SHP77 treated with DMSO at 0.1 percent for 48 hours (cell line): Measurements from ENCODE around the gene CHN2.

Experiments used
- DNase-seq: peaks from one replicate; lab custom pipeline; 2025; lab: John Stamatoyannopoulos, UW

The CHN2 gene

GRCh38 chr7:29228289-29229011 is 33.9 kb downstream of the CHN2 start:
- peak; percentile 27 for DNase-seq

GRCh38 chr7:29229066-29229465 is 34.5 kb downstream of the CHN2 start:
- DNase-seq: no peak

GRCh38 chr7:29229946-29230345 is 35.4 kb downstream of the CHN2 start:
- no peak for DNase-seq

DNA sequence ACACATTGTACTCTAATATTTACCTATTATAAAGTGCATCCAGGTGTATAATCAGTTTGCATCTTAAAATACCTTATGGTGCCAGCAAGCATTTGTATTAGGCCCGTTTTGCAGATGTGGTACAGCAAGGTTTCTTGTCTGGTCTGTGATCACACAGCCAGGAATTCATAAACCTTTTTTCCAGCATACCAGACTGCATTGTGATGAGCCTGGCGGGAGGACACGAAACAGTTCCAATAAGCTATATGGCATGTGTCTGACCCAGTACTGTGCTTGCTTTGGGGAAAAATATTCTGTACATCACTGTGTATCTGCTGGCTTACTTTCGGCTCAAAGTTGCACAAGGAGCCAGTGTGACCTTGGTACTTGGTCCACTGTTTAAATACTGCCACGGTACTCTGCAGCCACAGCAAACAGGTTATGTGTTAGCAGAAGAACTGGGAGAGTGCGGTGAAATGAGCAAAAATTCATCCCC is 36.3 kb downstream of the CHN2 start:
- no peak for DNase-seq

DNA sequence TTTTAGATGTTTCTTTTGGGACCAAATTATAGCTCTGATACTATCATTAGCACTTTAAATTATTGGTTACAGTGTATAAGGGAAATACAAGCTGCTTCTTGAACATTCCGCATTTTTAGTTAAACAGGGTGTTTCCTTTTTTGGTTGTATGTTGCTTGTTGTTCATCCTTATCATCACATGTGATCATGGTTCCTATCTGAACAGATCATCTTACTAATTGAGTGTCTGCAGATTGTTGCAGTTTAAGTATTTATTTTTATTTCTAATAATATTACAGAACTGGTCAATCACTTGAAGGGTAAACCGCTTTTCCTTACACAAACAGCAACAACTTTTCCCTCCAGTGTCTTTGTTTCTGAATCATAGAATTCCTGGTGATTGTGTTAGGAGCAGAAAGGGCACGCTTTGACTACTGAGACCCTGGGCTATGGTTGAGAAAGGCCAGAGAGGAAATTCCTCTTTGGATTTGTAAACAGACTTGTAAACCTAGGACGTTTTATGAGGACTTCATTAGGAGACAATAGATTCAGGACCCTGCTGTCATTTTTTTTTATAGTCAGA is 37.2 kb downstream of the CHN2 start:
- no peak for DNase-seq

GRCh38 chr7:29234438-29234837 is 39.9 kb downstream of the CHN2 start:
- no peak for DNase-seq

- DNase-seq: no peak
Observed at GRCh38 chr7:29236071-29236580, 41.6 kb downstream of the CHN2 start.

DNA sequence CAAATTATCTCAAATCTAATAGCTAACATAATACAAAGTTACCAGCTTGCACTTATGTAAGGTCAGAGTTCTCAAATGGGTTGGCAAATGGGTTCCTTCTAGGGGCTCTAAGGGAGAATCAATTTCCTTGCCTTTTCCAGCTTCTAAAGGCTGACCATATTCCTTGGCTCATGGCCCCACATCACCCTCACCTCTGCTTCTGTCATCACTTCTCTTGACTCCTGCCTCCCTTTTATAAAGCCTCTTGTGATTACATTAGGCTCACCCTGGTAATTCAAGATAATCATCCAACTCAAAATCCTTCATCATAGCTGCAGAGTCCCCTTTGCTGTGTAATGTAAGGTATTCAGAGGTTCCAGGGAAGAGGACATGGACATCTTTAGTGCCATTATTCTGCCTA is 42.1 kb downstream of the CHN2 start:
- no peak for DNase-seq

- DNase-seq: no peak
Observed at GRCh38 chr7:29237489-29237888, 42.9 kb downstream of the CHN2 start.

- DNase-seq: no peak
Observed at GRCh38 chr7:29239638-29240037, 45.1 kb downstream of the CHN2 start.

DNA sequence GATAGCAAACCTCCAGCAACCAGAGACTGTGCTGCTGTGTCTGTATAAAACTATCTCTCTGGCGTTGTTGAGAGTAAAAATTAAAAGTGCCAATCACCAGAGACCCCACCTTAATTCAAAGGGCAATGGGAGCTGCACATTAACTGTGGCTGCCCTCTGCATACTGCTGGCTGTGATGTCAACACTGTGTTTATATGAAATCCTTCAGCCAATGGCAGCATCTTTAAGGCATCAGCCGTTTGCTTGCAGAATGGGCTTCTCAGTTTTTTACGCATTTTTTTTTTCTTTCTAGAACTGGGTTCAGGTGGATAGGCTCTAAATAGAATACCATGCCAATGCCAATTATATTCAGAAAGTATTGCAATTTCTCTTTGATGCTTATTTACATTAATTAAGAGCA is 47.7 kb downstream of the CHN2 start:
- no peak for DNase-seq

GRCh38 chr7:29243910-29244655 is 49.5 kb downstream of the CHN2 start:
- DNase-seq: no peak

DNA sequence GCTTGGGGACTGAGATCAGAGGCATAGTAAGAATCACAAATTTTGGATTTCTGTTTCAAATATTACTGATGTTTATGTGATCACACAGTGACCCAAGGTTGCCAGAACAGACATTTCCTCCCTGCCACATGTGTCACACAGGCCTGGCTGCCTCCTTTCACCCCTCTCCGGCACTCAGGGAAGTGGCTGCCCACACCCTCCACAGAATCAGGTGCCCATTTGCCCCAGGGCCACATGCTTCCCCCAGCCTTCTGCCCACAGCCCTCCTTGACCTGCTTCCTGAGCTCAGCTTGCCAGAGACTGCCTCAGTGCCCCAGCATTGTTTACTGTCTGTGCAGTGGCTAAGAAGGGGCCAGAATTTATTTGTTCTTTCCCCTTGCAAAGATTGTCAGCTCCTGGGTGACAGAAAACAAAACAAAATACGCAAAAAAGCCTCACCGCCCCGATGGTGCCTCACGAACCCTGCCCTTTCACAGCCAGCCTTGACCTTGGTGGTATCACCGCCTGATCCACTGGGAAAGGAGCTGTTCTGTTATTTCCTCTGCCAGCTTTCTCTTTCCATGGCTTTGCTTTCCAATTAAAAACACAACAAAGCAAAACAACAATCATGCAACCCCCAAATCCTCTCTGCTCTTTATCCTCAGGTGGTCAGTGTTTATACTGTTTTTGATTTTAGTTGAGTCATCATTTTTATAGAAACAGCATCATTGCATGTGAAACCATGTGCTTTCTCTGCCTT is 52.8 kb downstream of the CHN2 start:
- no peak for DNase-seq

GRCh38 chr7:29247963-29248236 is 53.3 kb downstream of the CHN2 start:
- no peak for DNase-seq

GRCh38 chr7:29248713-29249382 is 54.3 kb downstream of the CHN2 start:
- no peak for DNase-seq

GRCh38 chr7:29249383-29249750 is 54.8 kb downstream of the CHN2 start:
- DNase-seq: no peak

DNA sequence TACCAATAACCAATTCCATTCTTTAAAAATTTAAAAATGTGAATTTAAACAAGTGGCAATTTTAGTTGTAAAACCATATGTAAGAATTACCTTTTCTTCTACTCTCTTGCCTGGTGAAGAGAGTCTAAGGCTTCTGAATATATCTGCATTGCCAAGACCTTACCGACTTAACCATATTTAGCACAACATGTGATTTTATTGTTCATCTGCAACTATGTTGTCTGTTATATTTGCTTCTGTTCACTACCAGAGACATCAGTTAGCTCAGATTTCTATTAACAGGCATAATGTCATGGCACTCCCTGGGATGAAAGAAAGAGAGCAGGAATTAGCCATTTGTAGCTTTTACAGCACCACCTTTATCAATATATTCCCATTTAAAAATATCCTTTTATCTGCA is 55.3 kb downstream of the CHN2 start:
- DNase-seq: no peak

GRCh38 chr7:29253225-29253624 is 58.6 kb downstream of the CHN2 start:
- no peak for DNase-seq

GRCh38 chr7:29254591-29254990 is 60.0 kb downstream of the CHN2 start:
- DNase-seq: no peak

DNA sequence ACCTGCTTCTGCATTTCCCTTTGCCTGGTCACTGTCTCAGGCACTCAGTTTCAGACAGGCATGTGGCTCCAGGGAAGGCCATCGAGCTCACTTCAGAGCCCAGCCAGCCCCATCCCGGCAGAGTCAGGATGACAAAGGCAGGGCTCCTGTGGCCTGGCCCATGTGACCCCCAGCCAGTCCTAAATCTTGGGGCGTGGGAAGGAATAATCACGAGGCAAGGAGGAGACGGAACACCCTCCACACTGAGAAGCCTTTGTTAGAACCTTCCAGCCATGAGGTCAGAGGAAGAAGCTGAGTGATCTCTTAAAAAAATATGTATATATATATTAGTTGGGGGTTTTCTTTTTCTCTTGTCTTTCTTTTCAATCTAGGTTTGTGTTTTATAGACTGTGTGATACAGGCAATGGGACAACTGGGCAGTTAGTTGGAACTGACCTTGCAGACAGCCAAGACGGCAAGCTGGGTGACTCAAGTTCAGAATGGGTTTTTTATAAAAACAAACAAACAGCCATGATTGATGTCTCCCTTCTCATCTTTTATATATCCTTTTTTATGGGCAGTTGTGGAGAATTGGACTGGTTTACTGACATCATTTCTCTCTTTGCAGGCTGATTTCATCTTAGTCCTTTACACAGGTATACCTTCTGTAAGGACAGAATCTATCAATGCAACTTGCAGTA is 60.8 kb downstream of the CHN2 start:
- DNase-seq: no peak

DNA sequence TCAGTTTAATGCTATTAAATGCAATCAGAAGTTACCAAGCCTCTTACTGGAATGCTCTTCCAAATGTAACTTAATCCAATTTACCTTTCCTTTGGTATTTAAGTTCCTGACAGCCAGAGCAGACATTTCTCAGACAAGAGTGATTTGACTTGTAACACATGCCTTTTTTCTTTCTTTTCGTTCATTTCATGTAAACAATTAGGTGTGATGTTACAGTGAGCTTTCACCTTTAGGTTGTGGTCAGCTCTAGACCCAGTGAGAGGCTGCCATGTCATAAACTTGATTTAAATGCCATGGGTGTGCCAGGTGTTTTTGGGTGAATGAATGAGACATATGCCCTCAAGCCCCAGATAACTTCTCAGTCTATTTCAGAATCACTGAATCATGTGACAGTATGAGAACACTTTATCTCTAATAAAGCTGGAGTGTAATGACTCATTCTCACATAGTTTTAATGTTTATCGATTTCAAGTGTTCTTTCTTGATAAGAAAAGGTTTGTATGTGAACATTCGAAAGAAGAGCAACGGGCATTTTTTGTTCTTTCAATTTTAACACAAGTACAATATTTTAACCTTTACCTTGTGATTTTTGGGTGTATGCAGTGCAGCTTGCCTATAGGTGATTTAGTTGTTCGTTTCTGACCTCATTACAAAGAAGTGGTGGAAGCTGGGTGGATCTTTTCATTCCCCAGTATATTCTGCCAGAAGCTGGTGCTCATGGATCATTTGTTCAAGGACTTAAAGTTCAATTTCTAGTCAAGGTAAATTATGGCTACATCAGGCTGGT is 61.5 kb downstream of the CHN2 start:
- no peak for DNase-seq
